Retinal pigment epithelial cell (primary cell): ENCODE data around the gene FAM229B.

Experiments used
- DNase-seq: peaks from one replicate; pipeline ENCODE4 v3.0.0-alpha.2; 2010; ENCODE audit warnings: low read depth
- H3K4me3 ChIP-seq: 2 replicates; pipeline ENCODE4 v1.5.1; 2011; ENCODE audit warnings: mild to moderate bottlenecking, low read length, control low read depth, moderate library complexity
- CTCF ChIP-seq: conservative IDR thresholded peaks from 2 replicates; pipeline ENCODE4 v1.5.1; 2011; ENCODE audit warnings: low read depth, low read length, control low read depth, inconsistent platforms

Gene FAM229B

DNA sequence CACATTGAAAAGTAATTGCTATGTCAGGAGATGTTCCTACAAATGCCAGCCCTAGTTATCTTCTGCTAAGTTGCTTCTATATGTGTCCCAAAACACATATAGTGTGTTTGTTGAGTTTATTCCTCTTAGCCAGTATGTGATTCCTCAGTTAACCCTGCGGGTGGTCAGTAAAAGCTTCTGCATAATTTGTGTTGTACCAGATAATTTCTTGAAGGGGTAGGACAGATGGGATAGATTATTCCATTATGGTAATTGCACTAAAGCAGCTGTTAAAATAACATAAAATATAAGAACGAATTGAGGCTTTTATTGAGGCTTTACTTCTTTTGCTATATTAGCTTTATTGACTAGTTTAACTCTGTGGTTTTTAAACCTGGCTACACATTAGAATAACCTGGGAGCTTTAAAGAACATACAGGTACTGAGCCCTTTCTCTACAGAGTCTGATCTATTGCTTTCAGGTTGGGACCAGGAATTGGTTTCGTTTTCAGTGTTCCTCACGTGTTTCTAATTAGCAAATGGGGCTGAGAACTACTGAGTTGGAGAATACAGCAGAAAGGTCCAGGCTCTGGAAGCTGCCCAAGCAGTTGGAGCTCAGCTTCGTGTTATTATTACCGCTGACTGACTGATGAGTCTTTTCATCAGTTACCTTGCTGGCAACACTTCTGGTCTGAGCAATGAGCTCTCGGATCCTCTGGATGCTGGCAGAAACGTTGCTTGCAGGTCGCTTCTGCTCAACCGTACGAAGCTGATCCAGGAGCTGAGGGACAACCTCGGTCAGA, 56.9 kb downstream of the FAM229B start:
- no peak overlapping the region for H3K4me3 ChIP-seq
- DNase-seq, result no peak
- no peak for TF ChIP-seq CTCF

GRCh38 chr6:112145080-112145573, 57.7 kb downstream of the FAM229B start:
- no peak for TF ChIP-seq CTCF
- no peak overlapping the region for H3K4me3 ChIP-seq
- no peak for DNase-seq

DNA sequence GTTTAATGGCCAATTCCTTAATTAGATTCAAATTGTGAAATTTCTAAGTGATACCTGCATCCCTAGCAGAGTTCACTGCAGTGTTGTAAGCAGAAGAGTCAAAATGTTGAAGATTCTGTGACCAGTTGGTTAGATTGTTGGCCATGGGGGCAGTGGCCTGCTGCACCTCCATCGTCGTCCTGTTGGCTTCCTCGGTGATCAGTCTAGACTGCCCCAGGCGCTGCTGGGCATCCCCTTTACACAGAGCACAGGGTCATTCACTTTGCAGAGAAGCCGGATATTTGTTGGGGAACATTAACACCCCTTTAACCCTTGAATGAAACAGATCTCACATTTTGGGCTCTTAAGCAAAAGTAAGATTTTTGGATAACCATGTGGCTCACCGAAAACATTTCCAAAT, 60.7 kb downstream of the FAM229B start:
- DNase-seq, result no peak
- TF ChIP-seq CTCF, result no peak

DNA sequence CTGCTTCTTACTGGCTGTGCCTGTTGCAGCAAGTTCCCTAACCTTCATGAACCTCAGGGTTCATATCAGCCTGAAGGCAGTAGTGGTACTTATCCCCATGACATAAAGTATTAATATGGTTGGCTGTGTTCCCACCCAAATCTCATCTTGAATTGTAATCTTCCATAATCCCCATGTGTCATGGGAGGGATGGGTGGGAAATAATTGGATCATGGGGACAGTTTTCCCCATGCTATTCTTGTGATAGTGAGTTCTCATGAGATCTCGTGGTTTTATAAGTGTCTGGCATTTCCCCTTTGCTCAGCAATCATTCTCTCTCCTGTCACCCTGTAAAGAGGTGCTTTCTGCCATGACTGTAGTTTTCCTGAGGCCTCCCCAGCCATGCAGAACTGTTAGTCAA, 61.8 kb downstream of the FAM229B start:
- DNase-seq, result peak; percentile 12
- no peak overlapping the region for H3K4me3 ChIP-seq
- no peak for TF ChIP-seq CTCF

More for the DNA sequence above, 60.7 kb downstream of the FAM229B start:
- H3K4me3 ChIP-seq, result no peak overlapping the region

DNA sequence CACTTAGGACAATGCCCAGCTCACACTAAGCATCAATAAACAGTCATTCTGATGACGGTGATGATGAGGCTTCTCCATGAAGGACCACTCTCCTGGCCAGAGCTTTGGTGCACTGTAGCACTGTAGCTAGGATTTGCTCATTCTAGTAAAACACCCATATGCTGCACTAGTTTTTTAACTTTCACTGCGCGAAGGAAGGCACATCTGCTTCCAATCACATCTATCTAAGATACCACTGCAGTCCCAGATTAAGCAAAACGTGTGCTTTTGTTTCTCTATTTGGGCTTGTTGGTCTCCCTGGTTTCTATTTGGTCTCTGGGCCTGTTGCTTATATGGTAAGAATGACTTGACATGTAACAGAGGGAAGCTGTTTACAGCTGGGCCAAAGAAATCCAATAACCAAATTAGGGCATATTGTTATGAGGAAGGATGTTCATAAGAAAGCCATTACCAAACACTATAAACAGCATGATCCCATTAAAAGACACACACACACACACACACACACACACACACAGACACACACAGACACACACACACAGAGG, 62.4 kb downstream of the FAM229B start:
- no peak for TF ChIP-seq CTCF
- H3K4me3 ChIP-seq, result no peak overlapping the region
- DNase-seq, result no peak

GRCh38 chr6:112150363-112150762, 63.0 kb downstream of the FAM229B start:
- no peak for TF ChIP-seq CTCF
- DNase-seq, result no peak
- H3K4me3 ChIP-seq, result no peak overlapping the region
